NCI-H2081 (cell line): ENCODE measurements around the gene NMRK2.
"Not testable (repeated sequence)": the region's sequence is repeated elsewhere in the genome, so short reads cannot be mapped to it uniquely, and the experiment has no call there.

Experiments used
- DNase-seq, 2 experiments: peaks; one replicate each; lab custom pipeline; 2025; lab: John Stamatoyannopoulos, UW

NMRK2 gene, protein sequence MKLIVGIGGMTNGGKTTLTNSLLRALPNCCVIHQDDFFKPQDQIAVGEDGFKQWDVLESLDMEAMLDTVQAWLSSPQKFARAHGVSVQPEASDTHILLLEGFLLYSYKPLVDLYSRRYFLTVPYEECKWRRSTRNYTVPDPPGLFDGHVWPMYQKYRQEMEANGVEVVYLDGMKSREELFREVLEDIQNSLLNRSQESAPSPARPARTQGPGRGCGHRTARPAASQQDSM

DNA sequence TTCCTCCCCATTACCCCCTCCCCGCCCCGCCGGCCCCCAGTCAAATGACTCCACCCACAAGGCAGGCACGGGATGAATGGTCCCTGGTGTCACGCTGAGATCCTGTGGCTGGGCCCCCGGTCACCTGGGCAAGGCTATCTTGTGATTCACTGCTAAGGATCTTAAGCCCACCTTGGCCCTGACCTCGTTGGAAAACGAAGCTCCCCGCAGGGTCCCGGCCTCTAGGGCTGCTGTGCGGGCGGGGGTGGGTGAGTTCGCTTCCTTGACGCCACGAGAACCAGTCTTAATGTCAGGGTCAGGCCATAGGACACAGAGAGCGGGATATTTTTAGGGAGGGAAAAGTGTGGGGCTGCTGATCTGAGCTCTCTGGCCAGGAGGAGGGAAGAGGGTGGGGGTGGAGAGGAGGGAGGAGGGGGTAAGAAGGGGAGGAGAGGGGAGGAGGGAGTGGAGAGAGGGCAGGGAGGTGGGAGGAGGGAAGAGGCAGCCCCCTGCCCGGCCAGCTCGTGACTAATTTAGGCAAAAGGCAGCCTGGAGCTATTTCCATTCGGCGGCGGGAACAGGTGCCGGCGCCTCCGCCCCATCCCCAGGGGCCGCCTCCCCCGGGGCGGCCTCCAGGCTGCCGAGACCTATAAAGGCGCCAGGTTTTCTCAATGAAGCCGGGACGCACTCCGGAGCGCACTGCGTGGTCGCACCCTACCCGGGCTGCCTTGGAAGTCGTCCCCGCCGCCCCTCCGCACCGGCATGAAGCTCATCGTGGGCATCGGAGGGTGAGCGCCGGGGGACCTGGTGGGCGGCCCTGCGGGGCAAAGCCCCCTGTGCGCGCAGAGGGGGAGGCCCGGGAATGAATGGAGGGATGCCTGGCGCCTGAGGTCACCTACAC is at the start of gene NMRK2:
Gene NMRK2, plus strand, starts transcription at position 139 of the 880 bp plus-strand sequence. Its CDS starts 603 bp downstream, at position 742.
- DNase-seq = peak; percentile 14 to 17

- DNase-seq = no peak
Measured at GRCh38 chr19:3890591-3890990, 42.3 kb upstream of the NMRK2 start.

- no peak for DNase-seq
Measured at GRCh38 chr19:3893509-3894179, 39.2 kb upstream of the NMRK2 start.

GRCh38 chr19:3894959-3895358 is 37.9 kb upstream of the NMRK2 start:
- not testable (repeated sequence) for DNase-seq

GRCh38 chr19:3895788-3896187 is 37.1 kb upstream of the NMRK2 start:
- DNase-seq = no peak

- no peak for DNase-seq
Measured at GRCh38 chr19:3897936-3898335, 34.9 kb upstream of the NMRK2 start.

DNA sequence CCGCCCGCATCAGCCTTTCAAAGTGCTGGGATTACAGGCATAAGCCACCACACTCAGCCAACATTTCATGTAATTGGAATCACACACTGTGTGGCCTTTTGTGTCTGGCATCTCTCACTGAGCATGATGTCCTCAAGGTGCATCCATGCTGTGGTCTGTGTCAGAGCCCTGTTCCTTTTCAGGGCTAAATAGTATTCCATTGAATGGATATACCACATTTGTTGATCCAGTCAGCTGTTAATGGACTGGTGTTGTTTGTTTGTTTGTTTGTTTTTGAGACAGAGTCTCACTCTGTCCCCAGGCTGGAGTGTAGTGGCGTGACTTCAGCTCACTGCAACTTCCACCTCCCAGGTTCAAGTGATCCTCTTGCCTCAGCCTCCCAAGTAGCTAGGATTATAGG is 34.4 kb upstream of the NMRK2 start:
- no peak for DNase-seq

- no peak for DNase-seq
Measured at GRCh38 chr19:3899531-3900294, 33.2 kb upstream of the NMRK2 start.

DNA sequence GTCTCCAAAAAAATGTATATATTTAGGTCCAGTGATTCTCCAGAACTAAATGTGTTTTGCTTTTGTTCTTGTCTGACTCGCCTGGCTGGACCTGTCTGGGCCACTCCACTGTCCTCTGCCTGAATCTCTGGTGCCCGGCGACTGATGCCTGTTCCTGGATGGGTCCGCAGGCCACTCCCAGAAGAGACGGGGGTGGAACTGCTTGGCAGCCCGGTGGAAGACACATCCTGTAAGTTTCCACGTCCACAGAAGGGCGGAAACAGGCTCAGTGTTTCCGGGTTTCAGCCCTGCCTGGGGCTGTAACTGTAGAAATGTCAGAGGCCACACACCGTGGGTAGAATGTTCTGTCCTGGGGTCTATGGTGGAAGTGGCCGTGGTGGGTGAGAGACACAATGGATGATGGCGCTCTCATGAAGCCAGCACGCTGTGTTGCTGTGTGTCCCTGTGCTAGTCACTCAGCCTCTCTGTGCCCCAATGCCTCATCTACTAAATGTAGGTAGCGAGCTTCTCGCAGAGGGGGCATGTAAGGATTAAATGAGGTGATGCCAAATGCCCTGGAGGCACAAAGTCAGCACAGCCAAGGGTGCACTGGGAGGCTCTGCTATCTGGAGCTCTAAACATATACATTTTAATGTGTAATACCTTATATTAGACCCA is 30.4 kb upstream of the NMRK2 start:
- DNase-seq = no peak

GRCh38 chr19:3904233-3904632 is 28.6 kb upstream of the NMRK2 start:
- no peak for DNase-seq

- no peak for DNase-seq
Measured at GRCh38 chr19:3907626-3908265, 25.1 kb upstream of the NMRK2 start.

DNA sequence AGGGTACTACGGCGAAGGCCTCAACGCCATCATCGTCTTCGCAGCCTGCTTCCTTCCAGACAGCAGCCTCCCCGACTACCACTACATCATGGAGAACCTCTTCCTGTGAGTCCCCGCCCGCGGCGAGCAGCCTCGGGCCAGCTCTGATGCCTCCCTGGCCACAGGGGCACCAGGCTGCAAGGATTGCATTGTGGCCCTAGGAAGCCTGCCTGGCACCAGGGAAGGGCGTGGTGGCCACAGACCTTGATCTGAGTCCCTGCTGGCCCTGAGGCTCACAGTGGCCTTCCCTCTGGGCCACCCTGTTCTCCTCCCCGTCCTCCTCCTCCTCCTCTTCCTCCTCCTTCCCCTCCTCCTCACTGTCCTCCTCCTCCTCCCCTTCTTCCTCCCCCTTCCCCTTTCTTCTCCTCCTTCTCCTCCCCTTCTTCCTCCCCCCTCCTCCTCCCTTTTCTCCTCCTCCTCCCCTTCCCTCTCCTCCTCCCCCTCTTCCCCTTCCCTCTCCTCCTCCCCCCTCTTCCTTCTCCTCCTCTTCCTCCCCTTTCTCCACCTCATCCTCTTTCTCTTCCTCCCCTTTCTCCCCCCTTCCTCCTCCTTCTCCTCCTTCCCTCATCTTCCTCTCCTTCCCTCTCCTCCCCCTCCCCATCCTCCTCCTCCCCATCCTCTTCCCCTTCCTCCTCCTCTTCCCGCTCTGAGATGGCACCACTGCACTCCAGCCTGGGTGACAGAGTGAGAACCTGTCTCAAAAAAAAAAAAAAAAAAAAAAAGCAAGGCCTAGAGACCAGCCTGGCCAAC is 24.4 kb upstream of the NMRK2 start:
- no peak for DNase-seq

GRCh38 chr19:3910105-3910504 is 22.8 kb upstream of the NMRK2 start:
- no peak for DNase-seq

DNA sequence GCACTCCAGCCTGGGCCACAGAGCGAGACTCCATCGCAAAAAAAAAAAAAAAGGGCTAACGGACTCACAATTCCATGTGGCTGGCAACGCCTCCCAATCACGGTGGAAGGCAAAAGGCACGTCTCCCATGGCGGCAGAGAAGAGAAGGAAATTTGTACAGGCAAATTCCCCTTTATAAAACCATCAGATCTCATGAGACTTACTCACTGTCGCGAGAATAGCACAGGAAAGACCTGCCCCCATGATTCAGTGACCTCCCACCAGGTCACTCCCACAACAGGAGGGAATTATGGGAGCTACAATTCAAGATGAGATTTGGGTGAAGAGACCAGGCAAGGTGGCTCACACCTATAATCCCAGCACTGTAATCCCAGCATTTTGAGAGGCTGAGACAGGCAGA is 18.7 kb upstream of the NMRK2 start:
- DNase-seq = no peak

DNA sequence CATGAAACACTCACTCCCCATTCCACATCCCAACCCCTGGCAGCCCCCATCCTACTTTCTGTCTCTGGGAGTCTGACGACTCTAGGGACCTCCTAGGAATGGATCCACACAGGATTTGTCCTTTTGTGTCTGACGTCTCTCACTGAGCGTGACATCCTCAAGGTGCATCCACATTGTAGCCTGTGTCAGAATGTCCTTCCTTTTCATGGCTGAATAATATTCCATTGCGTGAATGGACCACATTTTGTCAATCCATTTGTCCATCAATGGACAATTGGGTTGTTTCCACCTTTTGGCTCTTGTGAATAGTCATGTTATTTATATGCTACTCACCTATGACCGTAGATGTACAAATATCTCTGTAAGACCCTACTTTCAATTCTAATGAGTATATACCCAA is 16.8 kb upstream of the NMRK2 start:
- no peak for DNase-seq

DNA sequence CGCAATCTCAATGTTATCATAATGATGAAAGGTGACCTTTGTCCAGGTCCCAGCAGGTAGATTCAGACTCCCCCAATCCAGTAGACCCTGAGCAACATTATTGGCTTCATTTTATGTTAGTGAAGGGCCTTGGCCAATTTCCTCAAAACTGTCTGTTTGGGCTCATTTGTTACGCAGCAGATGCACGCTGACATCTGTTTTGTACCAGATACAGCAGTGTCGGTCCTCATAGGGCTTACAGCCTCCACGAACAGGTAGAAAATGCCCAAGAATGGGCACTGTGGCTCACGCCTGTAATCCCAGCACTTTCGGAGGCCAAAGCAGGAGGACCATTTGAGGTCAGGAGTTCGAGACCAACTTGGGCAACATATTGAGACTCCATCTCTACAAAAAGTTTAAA is 13.1 kb upstream of the NMRK2 start:
- DNase-seq = no peak

GRCh38 chr19:3923096-3923758 is 9.6 kb upstream of the NMRK2 start:
- no peak for DNase-seq

- DNase-seq = no peak
Measured at GRCh38 chr19:3923912-3924311, 9.0 kb upstream of the NMRK2 start.

DNA sequence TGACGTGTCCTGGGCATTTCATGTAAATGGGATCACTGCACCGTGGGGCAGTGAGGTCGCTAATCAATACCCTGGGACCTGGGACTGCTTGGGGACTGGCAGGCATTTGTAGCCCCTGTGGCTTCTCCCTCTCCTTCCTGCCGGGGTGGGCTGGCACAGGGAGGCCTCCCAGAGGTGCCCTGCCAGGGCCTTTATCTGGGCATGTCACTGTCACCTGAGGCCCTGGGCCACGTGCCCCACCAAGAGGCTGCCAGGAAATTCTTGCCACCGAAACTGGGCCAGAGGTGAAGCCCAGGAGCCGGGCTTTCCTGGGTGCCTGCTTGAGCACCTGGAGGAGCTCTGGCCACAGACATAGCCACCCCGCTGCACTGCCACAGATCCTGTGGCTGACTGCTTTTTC is 1.8 kb upstream of the NMRK2 start:
- no peak for DNase-seq
